Hypothalamus (tissue), 51 donors: ENCODE data around the gene P3H3.
"Not testable (repeated sequence)": the region's sequence is repeated elsewhere in the genome, so short reads cannot be mapped to it uniquely, and the experiment has no call there.

Experiments used
- DNase-seq, 51 donors: peaks; one replicate each; lab custom pipeline; 2025; lab: John Stamatoyannopoulos, UW

Gene P3H3

DNA sequence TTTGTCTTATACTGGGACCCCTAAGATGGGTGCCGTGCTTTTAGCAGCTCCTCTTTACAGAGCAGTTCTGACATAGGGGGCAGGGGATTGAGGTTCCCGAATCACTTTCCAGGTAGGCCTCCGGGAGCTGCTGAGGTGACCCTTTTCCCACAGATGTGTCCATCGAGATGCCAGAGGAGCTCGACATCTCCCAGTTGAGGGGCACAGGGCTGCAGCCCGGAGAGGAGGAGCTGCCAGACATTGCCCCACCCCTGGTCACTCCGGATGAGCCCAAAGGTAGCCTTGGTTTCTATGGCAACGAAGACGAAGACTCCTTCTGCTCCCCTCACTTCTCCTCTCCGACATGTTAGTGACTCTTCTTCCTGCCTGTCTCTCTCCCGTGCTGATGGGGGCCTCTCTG, 34.8 kb downstream of the P3H3 start:
- no peak for DNase-seq

DNA sequence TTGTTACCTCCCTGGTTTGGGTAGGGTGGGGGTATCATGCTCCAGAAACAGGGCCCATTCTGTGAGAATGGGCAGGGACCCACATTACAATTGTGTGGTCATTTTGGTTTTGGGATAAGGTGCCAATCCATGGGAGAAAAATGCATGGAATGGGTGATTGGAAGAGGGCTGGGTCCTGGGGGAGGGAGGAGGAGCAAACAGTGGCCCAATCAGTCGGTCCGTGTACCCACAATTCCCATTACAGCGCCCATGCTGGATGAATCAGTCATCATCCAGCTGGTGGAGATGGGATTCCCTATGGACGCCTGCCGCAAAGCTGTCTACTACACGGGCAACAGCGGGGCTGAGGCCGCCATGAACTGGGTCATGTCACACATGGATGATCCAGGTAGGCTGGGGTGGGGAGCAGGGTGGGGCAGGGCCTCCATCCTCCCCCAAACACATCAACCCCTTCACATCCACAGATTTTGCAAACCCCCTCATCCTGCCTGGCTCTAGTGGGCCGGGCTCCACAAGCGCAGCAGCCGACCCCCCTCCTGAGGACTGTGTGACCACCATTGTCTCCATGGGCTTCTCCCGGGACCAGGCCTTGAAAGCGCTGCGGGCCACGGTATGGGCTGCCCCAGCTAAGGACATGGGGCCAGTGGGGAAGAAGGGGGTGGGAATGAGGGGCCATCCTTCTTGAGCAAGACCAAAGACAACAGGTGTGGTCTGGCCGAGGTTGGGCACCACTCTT, 35.5 kb downstream of the P3H3 start:
- no peak for DNase-seq

DNA sequence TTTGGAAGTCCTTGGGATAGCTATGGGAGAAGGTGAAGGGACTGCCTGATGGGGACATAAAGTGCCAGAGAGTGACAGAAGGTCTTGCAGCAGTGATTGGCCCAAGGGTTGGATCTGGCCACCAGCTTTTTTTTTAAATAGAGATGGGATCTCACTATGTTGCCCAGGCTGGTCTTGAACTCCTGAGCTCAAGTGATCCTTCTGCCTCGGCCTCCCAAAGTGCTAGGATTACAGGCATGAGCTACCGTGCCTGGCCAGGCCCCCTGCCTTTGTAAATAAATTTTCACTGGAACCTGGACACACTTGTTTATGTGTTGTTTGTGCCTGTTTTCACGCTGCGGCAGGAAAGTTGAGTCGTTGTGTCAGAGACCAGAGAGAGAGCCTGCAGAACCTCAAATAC, 37.1 kb downstream of the P3H3 start:
- DNase-seq, result not testable (repeated sequence)

DNA sequence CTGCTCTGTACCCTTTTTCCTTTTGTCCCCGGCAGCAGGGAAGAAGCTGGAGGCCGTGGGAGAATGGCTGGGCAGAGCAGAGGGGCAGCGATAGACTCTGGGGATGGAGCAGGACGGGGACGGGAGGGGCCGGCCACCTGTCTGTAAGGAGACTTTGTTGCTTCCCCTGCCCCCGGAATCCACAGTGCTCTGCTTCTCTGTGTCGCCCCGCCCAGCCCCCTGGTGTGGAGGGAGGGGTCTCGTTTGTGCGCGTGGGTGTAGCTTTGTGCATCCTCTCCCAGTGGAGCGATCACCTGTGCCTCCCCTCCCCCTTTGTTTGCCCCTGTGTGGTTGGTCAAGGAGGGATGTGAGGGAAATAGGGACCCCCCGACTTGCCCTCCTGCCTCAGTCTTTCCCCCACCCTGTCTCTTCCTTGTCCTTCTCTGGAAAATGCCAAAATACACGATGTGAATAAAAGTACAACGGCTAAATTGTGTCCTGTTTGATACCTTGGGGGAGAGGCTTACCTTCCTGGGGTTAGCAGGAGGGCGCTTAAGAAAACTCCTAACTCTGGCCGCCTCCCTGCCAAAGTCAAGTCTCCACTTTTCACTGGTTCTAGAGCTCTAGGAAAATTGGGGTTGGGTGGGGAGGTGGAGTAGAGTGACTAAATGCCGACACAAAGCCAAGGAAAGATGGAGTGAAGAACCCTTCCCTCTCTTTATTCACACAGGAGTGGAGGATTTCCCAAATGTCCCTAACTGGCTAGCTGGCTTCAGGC, 38.1 kb downstream of the P3H3 start:
- no peak for DNase-seq

DNA sequence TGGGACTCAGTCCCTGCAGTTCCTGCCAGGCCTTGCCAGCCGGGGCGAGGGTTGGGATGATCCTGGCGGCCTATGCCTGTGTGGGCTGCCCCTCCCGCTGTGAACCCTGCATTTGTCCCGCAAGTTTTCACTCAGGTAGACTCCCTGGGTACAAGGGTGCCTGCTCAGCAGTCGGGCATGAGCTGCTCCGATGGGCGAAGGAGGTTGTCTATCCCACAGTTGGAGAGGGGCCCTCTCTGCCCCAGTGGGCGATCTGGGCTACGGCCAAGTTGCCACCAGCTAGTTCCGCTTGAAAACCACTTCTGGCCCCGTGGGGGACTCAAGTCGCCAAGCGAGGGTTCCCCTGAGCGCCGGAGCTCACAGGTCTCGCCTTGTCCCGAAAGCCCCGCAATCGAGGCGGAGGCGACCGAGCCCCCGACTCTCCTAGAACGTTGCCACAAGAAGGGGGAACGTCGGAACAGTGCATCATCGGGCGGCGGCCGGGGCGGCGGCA, 38.8 kb downstream of the P3H3 start:
- DNase-seq, result peak in 18 of 51 donors; percentile 32 to 78 (median 50)

DNA sequence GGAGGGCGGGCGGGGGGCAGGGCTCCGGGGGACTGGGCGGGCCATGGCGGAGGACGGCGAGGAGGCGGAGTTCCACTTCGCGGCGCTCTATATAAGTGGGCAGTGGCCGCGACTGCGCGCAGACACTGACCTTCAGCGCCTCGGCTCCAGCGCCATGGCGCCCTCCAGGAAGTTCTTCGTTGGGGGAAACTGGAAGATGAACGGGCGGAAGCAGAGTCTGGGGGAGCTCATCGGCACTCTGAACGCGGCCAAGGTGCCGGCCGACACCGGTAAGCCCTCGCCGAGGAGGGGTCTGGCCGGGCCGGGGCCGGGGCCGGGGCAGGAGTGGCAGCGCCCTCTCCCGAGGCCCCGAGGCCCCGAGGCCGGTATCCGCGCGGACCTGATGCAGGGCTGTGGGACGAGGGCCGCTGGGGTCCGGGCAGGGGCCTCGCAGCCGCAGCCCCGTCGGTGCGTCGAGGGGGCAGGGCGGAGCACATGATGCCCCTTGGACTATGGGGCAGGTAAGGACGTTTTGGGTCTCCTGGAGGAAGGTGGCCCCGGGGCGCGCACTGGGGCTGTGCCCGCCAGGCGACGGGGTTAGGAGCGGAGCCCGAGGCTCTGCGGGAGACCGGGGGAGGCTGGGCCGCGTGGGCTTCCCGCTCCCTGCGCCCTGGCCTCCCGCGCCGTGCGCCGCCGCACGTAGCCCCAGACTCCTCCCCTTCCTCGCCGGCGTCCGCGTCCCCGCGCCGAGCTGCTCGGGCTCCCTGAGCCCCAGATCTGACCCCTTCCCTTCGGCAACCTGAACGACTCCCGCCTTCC, 39.4 kb downstream of the P3H3 start, which contains the start of gene TPI1:
TPI1 (plus strand) TSS at position 119 of the 798 bp plus-strand sequence; CDS start at position 155, 36 bp downstream.
- DNase-seq, result peak in 50 of 51 donors; percentile 3 to 92 (median 79)

DNA sequence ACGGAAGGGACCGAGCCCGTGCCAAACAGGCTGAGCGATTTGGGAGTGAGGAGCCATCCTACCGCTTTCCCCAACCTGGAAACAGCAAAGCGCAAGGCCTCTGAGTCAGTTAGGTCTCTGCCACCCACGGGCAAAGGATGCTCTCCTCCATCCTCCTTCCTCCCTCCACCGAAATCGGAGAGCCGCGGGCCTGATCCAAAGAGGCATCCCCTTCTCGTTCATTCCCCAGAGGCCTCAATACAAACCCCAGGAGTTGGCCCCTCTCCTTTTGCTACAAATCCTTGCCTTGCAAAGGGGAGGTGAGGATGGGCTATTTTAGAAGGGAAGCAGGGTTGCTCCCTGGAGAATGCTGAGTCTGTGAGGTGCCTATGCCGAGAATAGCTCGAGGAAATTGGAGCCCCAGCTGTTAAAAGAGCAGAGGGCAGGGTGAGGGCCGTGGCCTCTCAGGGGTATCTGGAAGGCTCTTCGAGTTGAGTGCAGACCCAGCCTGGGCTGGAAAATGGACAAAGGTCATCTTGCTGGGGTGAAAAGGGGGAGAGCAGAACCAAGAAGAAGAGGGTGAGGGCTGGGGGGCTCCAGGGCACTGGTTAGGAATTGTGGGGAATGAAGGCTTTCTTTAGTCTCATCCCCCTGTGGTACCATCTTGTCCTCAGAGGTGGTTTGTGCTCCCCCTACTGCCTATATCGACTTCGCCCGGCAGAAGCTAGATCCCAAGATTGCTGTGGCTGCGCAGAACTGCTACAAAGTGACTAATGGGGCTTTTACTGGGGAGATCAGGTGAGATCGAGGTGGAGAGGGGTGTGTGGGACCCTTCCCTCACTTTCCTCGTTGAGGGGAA, 40.2 kb downstream of the P3H3 start:
- DNase-seq, result peak in 2 of 51 donors; percentile 44 to 76

DNA sequence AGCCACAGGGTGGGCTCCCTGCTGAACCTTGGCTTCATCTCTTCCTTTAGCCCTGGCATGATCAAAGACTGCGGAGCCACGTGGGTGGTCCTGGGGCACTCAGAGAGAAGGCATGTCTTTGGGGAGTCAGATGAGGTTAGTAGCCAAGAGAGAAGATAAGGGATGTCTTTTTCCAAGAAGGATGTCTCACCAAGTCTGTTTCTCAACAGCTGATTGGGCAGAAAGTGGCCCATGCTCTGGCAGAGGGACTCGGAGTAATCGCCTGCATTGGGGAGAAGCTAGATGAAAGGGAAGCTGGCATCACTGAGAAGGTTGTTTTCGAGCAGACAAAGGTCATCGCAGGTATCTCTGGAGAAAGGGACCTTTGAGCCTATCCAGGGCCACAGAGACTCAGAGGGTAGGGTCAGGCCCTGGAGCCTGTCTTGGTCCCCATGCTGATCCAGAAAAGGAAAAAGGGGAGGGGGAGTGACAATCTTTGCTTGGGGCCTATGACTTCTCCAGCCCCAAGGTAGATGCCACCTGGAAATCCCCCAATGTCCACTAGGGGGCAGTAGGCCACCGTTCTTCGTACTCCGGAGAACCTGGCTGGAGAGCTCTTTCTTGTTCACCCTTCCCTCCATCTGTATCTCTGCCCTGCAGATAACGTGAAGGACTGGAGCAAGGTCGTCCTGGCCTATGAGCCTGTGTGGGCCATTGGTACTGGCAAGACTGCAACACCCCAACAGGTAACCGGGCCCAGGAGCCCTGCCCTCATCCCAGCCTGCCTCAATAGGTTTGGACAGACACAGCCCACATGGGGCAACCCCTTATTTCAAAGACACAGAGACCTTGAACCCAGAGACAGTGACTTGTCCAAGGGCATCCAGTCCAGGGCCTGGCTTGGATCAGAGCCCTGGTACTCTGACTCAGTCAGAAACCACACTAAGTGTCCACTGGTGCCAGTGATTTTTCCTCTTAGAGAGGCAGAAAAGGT, 41.1 kb downstream of the P3H3 start:
- DNase-seq, result peak in 47 of 51 donors; percentile 2 to 83 (median 55)

DNA sequence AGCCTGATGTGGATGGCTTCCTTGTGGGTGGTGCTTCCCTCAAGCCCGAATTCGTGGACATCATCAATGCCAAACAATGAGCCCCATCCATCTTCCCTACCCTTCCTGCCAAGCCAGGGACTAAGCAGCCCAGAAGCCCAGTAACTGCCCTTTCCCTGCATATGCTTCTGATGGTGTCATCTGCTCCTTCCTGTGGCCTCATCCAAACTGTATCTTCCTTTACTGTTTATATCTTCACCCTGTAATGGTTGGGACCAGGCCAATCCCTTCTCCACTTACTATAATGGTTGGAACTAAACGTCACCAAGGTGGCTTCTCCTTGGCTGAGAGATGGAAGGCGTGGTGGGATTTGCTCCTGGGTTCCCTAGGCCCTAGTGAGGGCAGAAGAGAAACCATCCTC, 42.1 kb downstream of the P3H3 start:
- not testable (repeated sequence) for DNase-seq

DNA sequence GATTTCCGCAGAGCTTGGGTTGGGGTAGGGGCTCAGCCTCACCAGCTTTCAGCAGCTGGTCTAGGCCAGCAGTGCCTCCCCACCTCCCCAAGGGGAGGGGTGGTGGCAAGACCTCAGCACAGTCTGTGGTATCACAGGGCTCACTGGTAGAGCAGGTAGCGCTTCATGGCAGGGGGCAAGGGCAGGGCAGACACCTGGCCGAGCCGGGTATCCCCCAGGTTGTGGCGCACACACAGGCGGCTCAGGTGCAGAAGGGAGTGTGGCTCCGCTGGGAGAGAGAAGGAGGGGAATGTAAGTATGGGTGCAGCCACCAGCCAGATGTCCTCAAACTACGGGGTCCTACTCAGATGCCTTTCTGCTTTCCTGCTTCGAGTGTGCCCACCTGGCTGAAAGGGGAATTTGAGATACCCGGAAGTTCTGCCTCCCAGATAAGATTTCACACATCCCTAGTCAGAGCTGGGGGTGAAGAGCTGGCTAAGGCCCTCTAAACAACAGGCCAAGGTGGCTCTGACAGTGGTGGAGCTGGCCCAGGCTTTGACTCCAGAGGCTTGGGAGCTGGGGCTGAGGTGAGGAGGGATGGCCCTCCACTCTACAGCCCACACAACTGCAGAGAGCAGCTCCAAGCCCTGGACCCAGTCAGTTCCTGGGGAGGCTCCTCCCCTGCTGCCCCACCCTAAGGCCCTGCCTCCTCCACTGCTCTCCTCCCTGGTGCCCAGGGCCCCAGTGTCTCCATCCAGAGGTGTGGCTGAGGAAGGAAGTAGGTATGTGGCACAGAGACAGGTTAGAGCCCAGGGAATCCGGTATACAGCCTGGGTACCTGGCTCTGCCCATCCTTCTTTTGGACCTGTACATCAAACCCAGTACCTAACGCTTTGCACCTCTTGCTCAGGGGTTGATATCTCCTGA, 43.1 kb downstream of the P3H3 start:
- no peak for DNase-seq

DNA sequence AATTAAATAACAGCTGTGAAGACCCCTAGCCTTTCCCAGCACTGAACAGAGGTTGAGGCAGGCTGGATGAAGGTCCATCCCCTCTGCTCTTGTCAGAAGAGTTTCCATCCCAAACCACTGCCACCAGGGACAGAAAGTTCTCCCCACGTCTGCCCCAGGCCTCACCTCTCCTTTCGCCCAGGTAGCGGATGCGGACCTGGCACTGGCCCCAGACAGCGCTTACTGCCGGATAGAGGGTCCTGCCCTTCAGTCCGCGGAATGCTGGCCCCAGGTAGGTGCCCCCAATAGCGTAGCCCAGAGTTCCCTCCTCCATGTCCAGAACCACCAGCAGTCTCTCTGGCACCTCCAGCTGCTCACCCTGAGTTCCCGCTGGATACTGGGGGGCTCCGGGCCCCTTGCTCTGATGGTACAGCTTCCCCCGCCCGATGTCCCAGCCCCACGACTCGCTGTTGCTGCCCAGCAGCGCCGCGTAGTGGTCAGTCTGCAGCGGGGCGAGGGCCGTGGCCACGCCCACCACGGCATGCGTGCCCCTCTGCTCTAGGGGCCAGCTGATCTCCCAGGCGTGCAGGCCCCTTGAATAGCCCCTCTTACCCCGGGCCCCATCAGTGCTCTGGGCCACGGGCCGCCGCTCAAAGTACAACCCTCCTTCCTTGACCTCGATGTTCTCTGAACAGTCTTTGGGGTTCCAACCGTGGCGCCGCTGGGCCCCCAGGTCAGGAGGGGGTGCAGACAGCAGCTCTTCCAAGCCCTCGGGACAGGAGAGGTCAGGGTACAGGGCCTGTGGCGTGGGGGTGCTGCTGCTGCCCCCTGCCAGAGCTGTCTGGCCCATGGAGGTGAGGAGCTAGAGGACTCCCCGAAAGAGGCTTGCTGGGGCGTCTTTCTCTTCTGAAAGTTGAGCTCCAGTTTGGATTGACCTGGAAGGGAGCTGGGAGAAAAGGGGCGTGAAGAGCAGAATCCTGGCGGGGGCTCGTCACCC, 44.2 kb downstream of the P3H3 start:
- peak in 49 of 51 donors; percentile 18 to 86 (median 68) for DNase-seq

DNA sequence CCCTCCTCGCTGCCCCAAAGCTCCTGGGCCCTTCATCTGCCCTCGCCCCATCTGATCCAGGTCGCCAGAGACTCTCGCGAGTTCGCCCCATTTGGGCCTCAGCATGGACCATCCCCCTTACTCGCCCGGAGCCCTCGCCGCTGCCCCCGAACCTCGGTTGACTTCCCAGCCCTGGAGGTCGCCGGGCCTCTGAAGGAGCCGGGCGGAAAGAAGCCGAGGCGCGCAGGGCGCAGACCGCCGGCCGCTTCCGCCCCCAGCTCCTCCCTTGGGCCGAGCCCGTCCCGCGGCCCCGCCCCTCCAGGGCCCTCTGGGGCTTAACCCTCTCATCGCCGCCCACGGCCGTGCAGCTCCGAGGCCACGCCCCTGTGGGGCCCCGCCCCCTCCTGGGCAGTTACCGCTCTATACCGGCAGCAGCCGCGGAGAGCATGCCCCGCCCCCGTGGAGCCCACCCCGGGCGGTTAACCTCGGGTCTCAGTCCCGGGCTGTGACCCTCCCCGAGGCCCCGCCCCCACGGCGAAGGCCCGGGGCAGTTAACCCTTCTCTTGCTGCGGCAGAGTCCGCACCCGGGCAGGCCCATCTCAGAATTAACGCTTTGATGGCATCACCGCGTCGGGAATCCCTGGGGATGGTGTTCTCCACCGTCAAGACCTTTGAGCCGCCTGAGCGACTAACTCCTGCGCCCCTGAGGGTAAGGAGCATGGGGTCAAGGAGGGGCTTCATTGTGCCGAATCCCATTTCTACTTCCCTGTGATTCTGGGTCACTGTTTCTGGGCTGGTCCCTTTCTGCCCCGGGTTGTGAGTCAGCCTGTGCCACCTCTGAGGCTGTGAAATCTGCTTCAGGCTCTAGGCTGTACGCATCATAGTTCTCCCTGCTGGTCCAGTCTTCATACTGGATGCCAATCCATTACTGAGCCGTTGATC, 45.1 kb downstream of the P3H3 start, which contains the start of gene SPSB2:
SPSB2 (minus strand) TSS at position 210 of the 921 bp plus-strand sequence. CDS start 402 bp downstream, outside the sequence.
- peak; percentile 50 to 97 (median 89) for DNase-seq

DNA sequence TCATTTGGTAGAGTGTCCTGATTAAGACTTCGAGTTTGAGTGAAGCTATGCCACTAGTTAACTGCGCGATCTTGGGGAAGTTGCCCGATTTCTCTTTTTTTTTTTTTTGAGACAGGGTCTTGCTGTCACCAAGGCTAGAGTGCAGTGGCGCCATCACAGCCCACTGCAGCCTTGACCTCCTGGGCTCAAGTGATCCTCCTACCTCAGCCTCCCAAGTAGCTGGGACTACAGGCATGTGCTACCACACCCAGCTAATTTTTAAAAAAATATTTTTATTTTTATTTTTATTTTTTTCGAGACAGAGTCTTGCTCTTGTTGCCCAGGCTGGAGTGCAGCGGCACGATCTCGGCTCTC, 45.8 kb downstream of the P3H3 start:
- DNase-seq, result not testable (repeated sequence)

DNA sequence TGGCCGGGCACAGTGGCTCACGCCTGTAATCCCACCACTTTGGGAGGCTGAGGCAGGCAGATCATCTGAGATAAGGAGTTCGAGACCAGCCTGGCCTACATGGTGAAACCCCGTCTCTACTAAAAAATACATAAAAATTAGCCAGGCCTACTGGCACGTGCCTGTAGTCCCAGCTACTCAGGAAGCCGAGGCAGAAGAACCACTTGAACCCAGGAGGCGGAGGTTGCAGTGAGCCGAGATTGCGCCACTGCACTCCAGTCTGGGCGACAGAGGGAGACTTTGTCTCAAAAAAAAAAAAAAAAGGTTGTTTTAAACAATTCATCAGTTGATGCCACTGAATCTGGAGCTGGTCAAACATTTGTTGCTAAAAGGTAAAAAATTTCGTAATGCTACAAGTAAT, 51.6 kb downstream of the P3H3 start:
- not testable (repeated sequence) for DNase-seq

DNA sequence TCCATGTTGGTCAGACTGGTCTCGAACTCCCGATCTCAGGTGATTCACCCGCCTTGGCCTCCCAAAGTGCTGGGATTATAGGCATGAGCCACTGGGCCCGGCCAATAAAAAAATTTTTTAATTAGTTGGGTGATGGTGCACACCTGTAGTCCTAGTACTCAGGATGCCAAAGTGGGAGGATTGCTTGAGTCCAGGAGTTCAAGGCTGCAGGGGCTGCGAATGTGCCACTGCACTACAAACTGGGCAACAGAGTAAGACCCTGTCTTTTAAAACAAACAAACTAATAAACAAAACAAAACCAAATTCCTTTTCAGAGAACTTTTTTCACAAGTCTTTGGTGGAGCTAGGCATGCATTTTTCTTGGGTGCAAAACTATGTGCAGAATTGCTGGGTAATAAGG, 55.0 kb downstream of the P3H3 start:
- no peak for DNase-seq
